Spinal cord (tissue), 10 donors: ENCODE data around the gene DDX51. TPM values are rescaled to one million over a fixed set of nuclear protein-coding genes. Genes with fewer than 3 reads are reported as not detected.
A peak's percentile ranks its signal among the peaks of the same experiment; 100 is the strongest.

ENCODE experiments used
- DNase-seq, 6 donors: peaks; one replicate each; pipeline versions ENCODE4 v3.0.0 to v3.0.0-alpha.2; 2013 to 2015; ENCODE audit warnings: low spot score in 6 of 6, low read depth in 4 of 6
- H3K27ac ChIP-seq: one replicate; pipeline ENCODE4 v1.5.1; 2013; ENCODE audit warnings: low read depth, low read length, control low read depth
- H3K27me3 ChIP-seq: one replicate; pipeline ENCODE4 v1.6.1; 2013; ENCODE audit warnings: low read length; ENCODE audit not compliant: control insufficient read depth, insufficient read depth
- H3K36me3 ChIP-seq: one replicate; pipeline ENCODE4 v1.6.1; 2013; ENCODE audit warnings: low read length; ENCODE audit not compliant: control insufficient read depth, insufficient read depth
- H3K4me1 ChIP-seq: one replicate; pipeline ENCODE4 v1.6.1; 2013; ENCODE audit warnings: low read length; ENCODE audit not compliant: control insufficient read depth, insufficient read depth
- H3K4me3 ChIP-seq: one replicate; pipeline ENCODE4 v1.5.1; 2013; ENCODE audit warnings: low read depth, low read length, control low read depth
- H3K9me3 ChIP-seq: one replicate; pipeline ENCODE4 v1.6.1; 2013; ENCODE audit warnings: low read length; ENCODE audit not compliant: control insufficient read depth, insufficient read depth
- WGBS: methylation state at CpG from one replicate; pipeline ENCODE4 v1.1.5; 2013; ENCODE audit warnings: missing lambda C conversion rate; ENCODE audit not compliant: insufficient coverage; 5-methylcytosine and 5-hydroxymethylcytosine counted together
- polyA plus RNA-seq, 2 donors: library from polyadenylated mRNA; unstranded; fragments of 120-200 nt; gene quantifications; one replicate each; pipeline ENCODE4 v1.2.1, GENCODE V29; 2013; ENCODE audit not compliant: insufficient read length in 2 of 2
- total RNA-seq, 2 donors: library from RNA; depleted of rRNA in 1 of 2; stranded (reverse); fragments of 120-200 nt in 1 of 2; fragments of >200 nt in 1 of 2; gene quantifications; one replicate each; pipeline versions ENCODE4 v1.2.3 to v1.2.4, GENCODE V29; 2013 to 2014
- donor health status: healthy.

The DDX51 gene
- total and polyA plus RNA-seq, 4 donors = 6.8 to 35.8 (median 16.8) TPM

DNA sequence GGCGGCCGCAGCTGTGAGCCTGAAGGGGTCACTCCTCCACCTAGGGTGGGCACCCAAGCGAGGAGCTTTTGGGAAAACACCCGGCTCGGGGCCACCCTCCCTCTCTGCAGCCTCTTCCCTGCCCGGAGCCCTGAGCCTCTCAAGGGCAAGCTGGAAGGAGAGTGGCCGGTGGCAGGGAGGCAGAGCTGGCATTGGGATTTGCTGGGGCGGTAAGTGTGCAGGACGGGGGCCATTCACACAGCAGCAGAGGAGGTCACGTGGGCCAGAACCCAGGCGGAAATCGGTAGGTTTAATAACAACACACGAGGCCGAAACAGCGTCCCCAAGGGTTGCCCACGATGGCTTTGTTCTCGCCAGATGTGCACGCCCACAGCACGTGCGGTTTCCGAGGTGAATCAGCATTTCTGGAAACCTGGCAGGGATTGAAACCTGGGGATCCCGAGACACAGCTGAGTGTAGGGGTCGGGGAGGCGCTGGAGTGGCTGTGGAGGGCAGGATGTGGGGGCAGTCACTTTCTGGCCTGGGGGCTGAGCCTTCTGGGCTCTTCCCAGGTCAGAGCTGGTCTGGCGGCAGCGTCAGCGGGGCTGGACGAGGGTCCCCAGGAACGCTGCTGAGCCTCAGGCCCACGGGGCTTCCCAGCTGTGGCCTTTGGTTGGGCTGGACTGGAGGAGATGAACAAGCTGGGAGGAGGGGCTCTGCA, 23.6 kb upstream of the DDX51 start:
- H3K36me3 ChIP-seq = no peaks in the 10 kb centered on the region
- WGBS = 79% methylated on average over 25 of the region's 30 CpGs
- no peak overlapping the region for H3K27ac ChIP-seq
- H3K4me3 ChIP-seq = no peak overlapping the region
- peaks cover 4% of the 10 kb centered on the region for H3K27me3 ChIP-seq
- H3K9me3 ChIP-seq = no peaks in the 10 kb centered on the region
- H3K4me1 ChIP-seq = peaks cover 19% of the 10 kb centered on the region
- DNase-seq = no peak

DNA sequence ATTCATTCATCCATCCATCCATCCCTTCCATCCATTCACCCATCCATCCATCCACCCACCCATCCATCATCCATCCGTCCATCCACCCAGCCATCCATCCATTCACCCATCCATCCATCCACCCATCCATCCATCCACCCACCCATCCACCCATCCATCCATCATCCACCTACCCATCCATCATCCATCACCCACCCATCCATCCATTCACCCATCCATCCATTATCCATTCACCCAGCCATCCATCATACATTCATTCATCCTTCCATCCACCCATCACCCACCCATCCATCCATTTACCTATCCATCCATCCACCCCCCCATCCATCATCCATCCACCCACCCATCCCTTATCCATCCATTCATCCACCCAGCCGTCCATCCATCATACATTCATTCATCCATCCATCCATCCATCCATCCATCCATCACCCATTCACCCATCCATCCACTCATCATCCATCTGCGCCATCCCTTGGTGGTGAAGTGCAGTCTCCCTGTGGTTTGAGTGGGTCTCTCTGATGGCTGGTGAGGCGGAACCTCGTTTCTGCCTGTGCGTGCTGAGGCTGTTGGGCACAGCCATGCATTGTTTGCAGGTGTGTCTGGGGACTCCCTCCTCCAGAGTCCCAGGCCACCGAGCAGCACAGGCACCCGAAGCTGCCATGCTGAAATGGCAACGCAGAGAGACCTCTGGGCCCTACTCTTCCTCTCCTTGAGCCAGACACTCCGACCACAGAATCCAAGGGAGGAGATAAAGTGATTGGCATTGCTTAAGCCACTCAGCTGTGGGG, 22.9 kb upstream of the DDX51 start:
- Histone ChIP-seq H3K27ac (no peak overlapping the region), H3K9me3 (no peaks in the 10 kb centered on the region), H3K4me3 (no peak overlapping the region), H3K4me1 (peaks cover 27% of the 10 kb centered on the region), H3K36me3 (no peaks in the 10 kb centered on the region), H3K27me3 (peaks cover 4% of the 10 kb centered on the region)
- DNase-seq = no peak
- WGBS = 90% methylated on average over 8 of the region's 10 CpGs

DNA sequence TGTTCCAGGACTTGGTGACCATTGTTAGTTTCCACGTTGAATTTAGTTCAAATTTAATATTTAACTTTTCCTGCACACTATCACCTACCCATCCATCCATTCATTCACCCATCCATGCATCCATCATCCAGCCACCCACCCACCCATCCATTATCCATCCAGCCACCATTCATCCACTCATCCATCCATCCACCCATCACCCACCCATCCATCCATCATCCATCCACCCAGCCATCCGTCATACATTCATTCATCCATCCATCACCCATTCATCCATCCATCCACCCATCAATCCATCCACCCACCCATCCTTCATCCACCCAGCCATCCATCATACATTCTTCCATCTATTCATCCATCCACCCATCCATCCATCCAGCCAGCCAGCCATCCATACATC, 22.0 kb upstream of the DDX51 start:
- H3K4me1 ChIP-seq = peaks cover 29% of the 10 kb centered on the region
- H3K27ac ChIP-seq = no peak overlapping the region
- peaks cover 4% of the 10 kb centered on the region for H3K27me3 ChIP-seq
- no peak for DNase-seq
- 90% methylated on average over 2 of the region's 2 CpGs for WGBS
- H3K36me3 ChIP-seq = no peaks in the 10 kb centered on the region
- no peak overlapping the region for H3K4me3 ChIP-seq
- H3K9me3 ChIP-seq = no peaks in the 10 kb centered on the region

GRCh38 chr12:132165584-132165983, 21.5 kb upstream of the DDX51 start:
- Histone ChIP-seq H3K36me3 (peaks cover under 1% of the 10 kb centered on the region), H3K4me1 (peaks cover 29% of the 10 kb centered on the region), H3K9me3 (no peaks in the 10 kb centered on the region), H3K4me3 (no peak overlapping the region), H3K27me3 (peaks cover 4% of the 10 kb centered on the region), H3K27ac (no peak overlapping the region)
- no peak for DNase-seq
- whole genome bisulfite sequencing = 98% methylated on average over 6 of the region's 6 CpGs

GRCh38 chr12:132164426-132164825, 20.3 kb upstream of the DDX51 start:
- peaks cover 9% of the 10 kb centered on the region for H3K36me3 ChIP-seq
- peaks cover 28% of the 10 kb centered on the region for H3K4me1 ChIP-seq
- no peak overlapping the region for H3K4me3 ChIP-seq
- peaks cover 4% of the 10 kb centered on the region for H3K27me3 ChIP-seq
- 96% methylated on average over 4 of the region's 7 CpGs for WGBS
- no peaks in the 10 kb centered on the region for H3K9me3 ChIP-seq
- H3K27ac ChIP-seq = no peak overlapping the region
- DNase-seq = peak in 1 of 6 donors; percentile 6

DNA sequence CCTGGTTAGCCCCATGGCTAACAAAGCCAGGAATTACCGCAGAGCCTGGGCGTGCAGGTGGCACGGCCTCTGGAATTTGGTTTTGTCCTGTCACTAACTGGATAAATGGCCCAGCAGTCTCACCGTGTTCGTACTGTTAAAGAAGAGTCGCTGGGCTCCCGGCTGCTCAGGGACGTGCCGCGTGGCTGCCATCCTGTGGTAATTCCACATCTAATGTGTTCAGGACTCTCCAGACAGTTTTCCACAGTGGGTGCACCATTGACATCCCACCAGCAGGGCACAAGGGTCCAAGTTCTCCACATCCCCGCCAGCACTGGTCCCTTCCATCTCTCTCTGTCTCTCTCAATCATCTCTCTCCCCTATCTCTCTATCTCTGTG, 19.8 kb upstream of the DDX51 start:
- Histone ChIP-seq H3K4me1 (peaks cover 28% of the 10 kb centered on the region), H3K27ac (no peak overlapping the region), H3K9me3 (no peaks in the 10 kb centered on the region), H3K27me3 (peaks cover 4% of the 10 kb centered on the region), H3K36me3 (peaks cover 13% of the 10 kb centered on the region), H3K4me3 (no peak overlapping the region)
- WGBS = 53% methylated on average over 11 of the region's 11 CpGs
- peak in 1 of 6 donors; percentile 45 for DNase-seq

GRCh38 chr12:132163041-132163910, 19.2 kb upstream of the DDX51 start:
- Histone ChIP-seq H3K36me3 (peaks cover 18% of the 10 kb centered on the region), H3K4me3 (no peak overlapping the region), H3K27ac (no peak overlapping the region), H3K4me1 (peaks cover 28% of the 10 kb centered on the region), H3K9me3 (no peaks in the 10 kb centered on the region), H3K27me3 (peaks cover 4% of the 10 kb centered on the region)
- no peak for DNase-seq
- WGBS = 63% methylated on average over 25 of the region's 26 CpGs

DNA sequence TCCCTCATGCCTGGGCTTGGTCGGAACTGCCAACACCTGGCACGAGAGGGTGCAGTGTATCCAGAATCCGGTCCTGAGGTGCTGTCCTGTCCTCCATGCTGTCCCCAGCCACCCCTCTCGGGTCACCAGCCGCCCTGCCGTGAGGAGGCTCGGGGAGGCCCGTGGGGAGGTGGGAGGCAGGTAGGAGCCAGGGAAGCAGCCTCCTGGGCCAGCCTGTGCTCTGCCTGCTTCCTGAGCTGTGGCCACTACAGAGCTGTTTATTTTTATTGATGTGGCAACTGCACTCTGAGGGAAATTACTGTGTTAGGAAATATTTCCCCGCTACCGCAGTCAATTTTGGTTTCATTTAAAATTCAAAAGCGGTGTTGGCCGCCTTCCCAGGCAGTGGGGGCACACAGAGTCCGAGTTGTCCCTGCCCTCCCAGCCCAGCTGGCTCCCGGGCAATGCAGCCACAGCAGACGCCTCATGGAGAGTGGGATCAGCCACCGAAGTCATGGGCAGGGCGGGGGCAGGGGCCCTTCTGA, 18.5 kb upstream of the DDX51 start:
- H3K36me3 ChIP-seq = peaks cover 25% of the 10 kb centered on the region
- 29% methylated on average over 15 of the region's 17 CpGs for WGBS
- peak in 4 of 6 donors; percentile 35 to 89 (median 48) for DNase-seq
- peaks cover 28% of the 10 kb centered on the region for H3K4me1 ChIP-seq
- H3K27me3 ChIP-seq = peaks cover 4% of the 10 kb centered on the region
- H3K4me3 ChIP-seq = no peak overlapping the region
- H3K9me3 ChIP-seq = no peaks in the 10 kb centered on the region
- no peak overlapping the region for H3K27ac ChIP-seq

DNA sequence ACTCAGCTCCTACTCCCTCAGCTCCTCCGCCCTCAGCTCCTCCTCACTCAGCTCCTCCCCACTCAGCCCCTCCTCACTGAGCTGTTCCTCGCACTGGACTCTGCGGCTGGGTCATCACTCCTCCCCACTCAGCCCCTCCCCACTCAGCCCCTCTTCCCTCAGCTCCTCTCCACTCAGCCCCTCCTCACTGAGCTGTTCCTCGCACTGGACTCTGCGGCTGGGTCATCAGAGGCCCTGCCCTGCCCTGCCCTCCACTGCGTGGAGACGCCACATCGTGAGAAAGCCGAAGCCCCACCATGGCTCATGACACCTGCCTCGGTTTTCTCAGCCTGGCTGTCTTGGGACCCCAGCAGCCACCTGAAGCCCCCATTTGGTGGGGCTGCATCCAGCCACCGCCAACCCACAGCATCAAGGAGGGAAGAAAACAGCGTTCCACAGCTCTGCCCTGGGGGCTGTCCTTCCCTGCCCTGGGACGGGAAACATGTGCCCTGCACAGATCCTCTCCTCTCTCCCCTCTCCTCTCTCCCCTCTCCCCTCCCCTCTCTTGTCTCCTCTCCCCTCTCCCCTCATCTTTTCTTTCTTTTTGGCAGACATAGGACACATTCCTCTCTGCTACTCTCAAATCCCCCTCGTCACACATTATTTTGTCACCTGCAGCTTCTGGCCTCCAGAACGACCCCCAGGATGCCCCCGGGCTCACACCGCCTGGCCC, 17.8 kb upstream of the DDX51 start:
- Histone ChIP-seq H3K27me3 (peaks cover 4% of the 10 kb centered on the region), H3K27ac (no peak overlapping the region), H3K4me3 (no peak overlapping the region), H3K36me3 (peaks cover 32% of the 10 kb centered on the region), H3K4me1 (peaks cover 28% of the 10 kb centered on the region), H3K9me3 (no peaks in the 10 kb centered on the region)
- 46% methylated on average over 16 of the region's 17 CpGs for WGBS
- no peak for DNase-seq
